Anterior cingulate cortex (tissue), 58 donors: ENCODE results near the gene ENO4.
A peak's percentile ranks its signal among the peaks of the same experiment; 100 is the strongest.

Experiments
- DNase-seq, 58 donors: peaks; one replicate each; lab custom pipeline; 2025; lab: John Stamatoyannopoulos, UW

ENO4 gene

GRCh38 chr10:116829711-116830110 is 19.6 kb upstream of the ENO4 start:
- no peak for DNase-seq

DNA sequence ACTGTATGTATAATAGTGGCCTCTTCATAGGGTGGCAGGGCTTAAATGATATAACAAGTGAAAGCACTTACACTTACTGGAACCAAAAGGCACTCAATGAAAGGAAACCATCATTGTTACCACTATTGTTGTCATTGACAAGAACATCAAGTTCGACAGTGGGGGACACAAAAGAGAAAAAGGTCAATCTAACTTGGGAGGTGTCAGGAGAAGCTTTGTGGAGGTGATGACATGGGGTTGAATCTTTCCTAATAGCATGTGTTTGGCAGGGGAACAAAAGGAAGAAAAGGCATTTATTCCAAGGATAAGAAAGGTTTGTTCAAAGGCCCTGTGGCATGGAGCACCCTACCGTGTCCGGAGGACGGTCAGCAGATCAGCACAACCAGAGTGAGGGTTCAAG is 18.2 kb upstream of the ENO4 start:
- no peak for DNase-seq

GRCh38 chr10:116831790-116832189 is 17.5 kb upstream of the ENO4 start:
- no peak for DNase-seq

DNA sequence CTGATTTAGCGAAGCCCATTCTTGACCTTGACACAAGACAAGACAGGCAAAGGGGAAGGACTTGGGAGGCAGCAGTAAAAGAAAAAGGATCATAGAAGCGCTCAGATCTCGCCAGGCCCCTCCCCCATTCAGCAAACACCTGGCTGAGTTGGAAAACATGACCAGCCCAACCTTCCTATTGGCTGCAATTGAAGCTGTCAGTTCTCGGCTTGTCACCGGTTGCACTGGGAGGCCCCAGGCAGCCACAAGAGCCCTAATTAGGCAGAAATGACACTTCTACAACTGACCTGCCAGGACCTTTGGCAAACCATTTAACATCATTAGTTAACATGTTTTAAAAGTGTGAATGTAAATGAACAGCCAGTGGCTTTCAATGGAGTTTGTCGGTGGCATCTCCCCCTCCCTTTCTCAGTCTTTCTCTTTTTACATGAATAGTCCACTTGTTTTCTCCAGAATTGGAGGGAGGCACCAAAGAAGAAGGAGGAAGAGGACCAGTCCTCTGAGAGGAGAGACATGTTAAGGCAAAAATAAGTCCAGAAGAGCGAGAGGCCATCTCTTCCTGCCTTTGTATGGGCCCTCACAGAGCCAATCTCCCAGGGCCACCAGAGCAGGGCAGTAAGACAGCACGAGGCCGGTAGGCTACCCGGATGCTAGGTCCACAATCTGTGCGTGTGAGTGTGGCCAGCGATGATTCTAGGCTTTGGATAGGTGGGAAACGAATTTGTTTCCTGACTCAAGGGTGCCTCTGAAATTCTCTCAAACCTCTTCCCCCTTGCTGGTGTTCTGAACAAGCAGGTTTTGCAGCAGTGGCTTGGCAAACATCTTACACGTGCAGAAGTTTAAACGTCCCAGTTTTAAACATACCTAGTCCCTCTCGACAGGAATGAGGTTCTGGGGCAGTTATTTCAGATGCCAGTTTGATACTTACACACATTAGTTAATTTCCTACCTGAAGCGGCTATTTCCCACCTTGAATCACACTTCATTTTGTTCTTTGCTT is 15.0 kb upstream of the ENO4 start:
- DNase-seq, result no peak

- no peak for DNase-seq
These were observed 13.6 kb upstream of the ENO4 start for GRCh38 chr10:116835658-116836057.

- DNase-seq, result no peak
These were observed 13.2 kb upstream of the ENO4 start for GRCh38 chr10:116836083-116836482.

GRCh38 chr10:116836902-116837523 is 12.3 kb upstream of the ENO4 start:
- no peak for DNase-seq

GRCh38 chr10:116838143-116838725 is 11.1 kb upstream of the ENO4 start:
- DNase-seq, result no peak

DNA sequence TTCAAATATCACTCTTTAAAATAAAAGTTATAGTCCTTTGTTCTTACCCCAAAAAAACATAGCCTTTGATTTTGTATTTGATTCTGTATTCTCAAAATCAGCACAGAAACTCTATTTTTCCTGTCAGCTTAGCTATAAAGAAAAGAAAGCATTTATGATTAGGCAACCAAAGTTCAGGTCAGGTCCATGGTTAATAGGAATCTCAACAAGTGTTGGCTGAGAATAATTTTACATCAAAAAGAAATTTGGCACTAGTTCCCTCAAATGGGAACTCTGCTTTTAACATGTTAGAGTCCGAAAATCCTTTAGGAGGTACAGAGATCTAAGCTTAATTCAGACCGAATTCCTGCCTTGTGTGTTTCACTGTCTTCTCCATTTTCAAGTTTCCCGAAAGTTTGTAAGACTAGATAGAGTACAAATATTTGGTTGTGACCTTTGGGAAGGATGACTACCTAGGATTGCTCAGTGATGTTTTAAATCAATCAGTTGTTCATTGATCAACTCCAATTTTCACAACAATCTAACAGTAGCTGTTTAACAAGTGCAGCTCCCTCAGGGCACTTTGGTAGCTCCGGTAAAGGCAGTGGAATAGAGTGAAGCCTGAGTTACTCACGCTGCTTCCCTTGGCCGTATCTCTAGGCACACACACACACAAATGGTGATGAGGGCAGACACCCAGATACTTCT is 8.8 kb upstream of the ENO4 start:
- no peak for DNase-seq

- DNase-seq, result no peak
These were observed 3.5 kb upstream of the ENO4 start for GRCh38 chr10:116845823-116846222.

DNA sequence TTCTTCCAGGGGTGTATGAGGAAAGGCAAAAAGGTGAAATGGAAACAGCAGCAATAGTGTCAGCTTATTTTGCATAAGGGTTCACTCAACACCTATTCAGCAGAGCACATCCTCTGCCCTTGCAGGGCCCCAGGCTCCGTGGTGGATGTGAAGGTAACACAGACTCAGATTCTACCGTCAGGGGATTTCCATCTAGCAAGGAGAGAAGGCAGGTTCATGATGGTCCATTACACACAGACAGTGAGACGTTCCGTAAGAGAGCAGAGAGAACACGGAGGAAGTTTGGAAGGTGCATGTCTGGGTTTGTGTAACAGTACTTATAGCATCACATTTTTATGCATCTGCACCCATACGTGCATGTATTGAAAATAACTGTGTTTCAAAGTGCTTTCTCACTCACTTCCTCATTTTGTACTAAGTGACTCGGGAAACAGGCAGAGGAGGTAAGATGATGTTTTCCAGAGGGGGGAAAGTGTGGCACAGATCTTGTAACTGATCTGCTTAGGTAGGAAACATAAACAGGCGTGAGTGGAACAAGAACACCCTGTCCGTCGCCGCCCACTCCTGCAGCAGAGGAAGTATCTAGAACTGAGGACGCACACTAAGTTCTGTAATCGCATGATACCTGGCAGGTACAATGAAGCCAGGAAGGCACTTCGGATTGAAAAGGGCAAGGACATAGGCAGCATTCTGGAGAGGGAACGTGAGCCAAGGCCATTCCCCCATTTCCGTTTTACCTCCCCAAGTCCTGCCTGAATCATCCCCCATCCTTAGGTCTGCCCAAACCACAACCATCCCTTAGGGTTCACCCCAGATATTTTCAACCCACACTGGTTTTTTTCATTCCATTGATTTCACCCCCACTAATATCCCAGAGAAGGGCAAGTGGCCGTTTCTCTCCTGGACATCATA is 1.0 kb upstream of the ENO4 start:
- DNase-seq, result peak in 3 of 58 donors; percentile 5 to 55 (median 9)

DNA sequence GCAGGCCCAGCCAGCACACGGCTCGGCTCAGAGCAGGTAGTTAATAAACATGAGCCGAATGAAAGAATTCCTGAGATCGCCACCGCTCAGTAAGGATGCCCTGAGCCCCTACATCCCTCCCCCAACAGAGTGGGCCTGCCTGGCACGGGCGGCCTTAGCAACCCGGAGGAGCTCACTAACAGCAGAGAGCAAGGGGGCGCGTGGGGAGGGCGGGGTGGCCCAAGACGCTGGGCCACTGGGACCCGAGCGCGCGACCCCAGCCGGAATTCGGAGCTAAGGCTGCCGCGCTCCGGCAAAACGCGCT is 403 bp upstream of the ENO4 start:
- peak in 1 of 58 donors; percentile 30 for DNase-seq

DNA sequence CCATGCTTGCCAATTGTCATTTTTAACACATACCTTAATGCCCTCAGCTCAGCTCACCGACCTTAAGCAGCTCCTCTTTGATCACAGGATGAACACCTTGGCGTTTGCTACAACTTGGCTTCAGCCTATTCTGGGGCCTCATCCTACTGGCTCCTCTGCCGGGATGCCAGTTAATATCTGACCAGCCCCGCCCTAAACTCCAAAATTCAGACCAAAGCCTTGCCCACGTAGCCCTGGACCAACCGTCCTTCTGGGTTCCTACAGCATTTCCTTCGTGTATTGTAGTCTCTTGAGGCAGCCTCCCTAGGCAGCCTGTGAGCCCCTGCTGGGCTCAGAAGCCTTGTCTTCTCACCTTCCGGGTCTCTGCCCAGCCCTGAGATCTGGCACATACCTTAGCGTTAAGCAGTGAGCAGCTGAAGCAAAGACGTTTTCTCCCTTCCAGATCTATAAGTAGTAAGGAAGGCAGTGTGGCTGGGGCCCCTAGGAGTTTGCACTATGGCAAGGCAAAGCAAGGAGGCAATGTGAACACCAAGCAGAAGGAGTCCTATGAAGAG is 836 bp downstream of the ENO4 start:
- DNase-seq, result peak in 2 of 58 donors; percentile 4 to 53

GRCh38 chr10:116852246-116852645 is 2.9 kb downstream of the ENO4 start:
- DNase-seq, result no peak

DNA sequence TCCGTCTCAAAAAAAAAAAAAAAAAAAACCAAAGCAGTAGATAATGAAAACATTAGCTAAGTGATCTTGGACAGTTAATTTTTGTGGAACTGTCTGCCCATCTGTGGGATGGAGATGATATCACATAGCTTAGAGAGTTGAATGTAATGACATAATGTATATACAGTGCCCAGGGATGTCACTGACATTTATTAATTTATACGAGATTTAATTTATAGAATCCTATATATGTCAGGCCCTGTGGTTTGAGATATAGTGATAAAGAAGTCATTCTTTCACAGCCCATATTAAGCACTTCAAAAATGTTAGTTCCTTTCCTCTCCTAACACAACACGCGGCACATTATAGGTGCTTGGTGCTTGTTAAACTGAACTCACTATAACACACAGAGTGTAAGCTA is 4.0 kb downstream of the ENO4 start:
- no peak for DNase-seq

DNA sequence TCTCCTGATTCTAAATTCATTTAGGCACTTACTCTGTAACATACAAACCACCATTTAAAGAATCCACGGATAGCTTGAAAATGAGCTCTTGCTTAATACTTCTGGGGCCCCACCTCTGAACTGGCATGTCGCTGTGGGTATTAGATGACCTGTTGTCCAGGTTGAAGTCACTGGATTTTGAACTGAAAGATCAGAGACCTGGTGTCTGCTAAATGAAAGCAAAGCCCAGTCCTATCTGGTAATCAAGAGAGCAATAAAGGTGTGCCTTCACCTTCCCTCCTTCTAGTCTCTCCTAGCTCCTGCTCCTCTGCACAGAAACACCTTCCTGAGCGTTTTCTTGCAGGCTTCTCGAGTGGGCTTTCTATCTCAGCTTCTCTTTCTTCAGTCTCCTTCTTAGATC is 4.4 kb downstream of the ENO4 start:
- DNase-seq, result no peak

GRCh38 chr10:116857156-116857555 is 7.9 kb downstream of the ENO4 start:
- DNase-seq, result no peak

DNA sequence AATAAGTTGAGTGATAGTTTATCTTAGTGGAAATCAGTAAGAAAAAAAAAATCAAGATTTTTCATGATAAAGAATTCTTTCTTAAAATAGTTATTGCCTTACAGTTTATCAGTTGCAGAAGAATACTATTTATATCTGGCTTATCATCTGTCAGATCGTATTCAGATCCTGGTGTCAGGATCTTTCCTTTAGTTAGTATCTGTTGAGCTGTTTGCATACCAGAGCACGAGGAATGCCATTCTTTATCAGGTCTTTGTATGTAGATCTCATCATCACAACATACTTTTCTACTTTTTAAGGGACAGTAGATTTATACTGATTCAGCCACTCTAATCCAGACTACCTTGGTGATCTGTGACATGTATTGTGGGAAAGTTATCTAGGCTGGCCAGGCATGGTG is 12.5 kb downstream of the ENO4 start:
- DNase-seq, result no peak

DNA sequence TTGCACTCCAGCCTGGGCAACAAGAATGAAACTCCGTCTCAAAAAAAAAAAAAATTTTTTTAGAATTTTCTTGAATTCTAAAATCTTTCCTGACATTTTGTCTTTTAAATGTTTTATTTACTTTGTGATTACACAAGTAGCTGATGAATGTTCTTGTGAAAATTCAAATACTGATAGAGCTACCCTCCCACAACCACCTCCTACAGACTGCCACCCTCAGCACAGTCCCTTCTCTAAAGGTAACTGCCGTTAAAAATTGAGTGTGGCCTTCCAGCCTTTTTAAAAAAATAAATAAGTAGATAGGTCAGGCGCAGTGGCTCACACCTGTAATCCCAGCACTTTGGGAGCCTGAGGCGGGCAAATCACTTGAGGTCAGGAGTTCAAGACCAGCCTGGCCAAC is 15.1 kb downstream of the ENO4 start:
- DNase-seq, result no peak

GRCh38 chr10:116866066-116866465 is 16.8 kb downstream of the ENO4 start:
- no peak for DNase-seq
